ENCODE measurements around the gene NALCN.

DNA sequence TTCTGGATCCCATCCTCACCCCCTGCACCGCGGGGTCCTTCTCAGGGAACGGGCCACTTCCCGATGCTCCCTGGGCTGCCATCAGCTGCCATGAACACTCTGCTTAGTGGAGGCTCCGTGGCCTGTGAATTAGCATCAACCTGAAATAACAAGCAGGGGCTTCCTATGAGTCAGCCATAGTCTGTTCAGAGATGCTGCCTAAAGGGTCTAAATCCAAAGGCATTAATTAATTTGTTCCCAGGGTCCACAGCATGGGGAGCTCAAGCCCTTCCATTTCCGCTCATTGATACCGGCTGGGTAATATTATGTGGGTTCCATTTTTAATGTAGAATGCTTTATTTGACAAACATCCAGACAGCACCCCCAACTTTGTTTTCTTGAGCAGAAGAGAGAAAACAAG lies 399.8 kb downstream of the NALCN start:
- TF ChIP-seq POLR2A (IDR thresholded peaks at IDR 0.05; ENCODE audit: low read length) (no peak), GATA1 (IDR thresholded peaks at IDR 0.05; ENCODE audit: low read depth, low read length) (no peak)
